ENCODE results near the gene RASSF6.

Gene RASSF6

DNA sequence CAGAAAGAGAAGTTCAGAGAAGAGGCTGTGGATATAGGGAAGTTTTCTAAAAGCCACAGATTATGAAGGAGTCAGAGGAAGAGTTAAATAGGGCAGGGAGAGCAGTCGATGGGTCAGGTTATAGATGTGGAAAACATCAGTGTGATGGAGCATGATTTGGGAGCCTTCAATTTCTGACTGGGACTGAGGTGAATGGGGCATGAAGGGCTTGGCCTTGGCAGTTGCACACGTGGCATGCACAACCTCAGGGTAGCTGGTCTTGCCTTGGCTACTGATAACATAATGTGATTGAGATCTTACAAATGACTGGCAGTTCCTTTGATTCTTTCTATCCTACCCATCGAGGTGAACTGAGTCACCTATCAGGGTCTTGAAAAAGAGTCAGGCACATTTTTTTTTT, 79.0 kb downstream of the RASSF6 start:
- TF ChIP-seq, protein P1, sequence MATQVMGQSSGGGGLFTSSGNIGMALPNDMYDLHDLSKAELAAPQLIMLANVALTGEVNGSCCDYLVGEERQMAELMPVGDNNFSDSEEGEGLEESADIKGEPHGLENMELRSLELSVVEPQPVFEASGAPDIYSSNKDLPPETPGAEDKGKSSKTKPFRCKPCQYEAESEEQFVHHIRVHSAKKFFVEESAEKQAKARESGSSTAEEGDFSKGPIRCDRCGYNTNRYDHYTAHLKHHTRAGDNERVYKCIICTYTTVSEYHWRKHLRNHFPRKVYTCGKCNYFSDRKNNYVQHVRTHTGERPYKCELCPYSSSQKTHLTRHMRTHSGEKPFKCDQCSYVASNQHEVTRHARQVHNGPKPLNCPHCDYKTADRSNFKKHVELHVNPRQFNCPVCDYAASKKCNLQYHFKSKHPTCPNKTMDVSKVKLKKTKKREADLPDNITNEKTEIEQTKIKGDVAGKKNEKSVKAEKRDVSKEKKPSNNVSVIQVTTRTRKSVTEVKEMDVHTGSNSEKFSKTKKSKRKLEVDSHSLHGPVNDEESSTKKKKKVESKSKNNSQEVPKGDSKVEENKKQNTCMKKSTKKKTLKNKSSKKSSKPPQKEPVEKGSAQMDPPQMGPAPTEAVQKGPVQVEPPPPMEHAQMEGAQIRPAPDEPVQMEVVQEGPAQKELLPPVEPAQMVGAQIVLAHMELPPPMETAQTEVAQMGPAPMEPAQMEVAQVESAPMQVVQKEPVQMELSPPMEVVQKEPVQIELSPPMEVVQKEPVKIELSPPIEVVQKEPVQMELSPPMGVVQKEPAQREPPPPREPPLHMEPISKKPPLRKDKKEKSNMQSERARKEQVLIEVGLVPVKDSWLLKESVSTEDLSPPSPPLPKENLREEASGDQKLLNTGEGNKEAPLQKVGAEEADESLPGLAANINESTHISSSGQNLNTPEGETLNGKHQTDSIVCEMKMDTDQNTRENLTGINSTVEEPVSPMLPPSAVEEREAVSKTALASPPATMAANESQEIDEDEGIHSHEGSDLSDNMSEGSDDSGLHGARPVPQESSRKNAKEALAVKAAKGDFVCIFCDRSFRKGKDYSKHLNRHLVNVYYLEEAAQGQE (IDR thresholded peaks at IDR 0.05; ENCODE audit: insufficient read depth in 1 of 2, low read depth in 2 of 2, low read length in 2 of 2) = no peak
- TF ChIP-seq TAF1 (IDR thresholded peaks at IDR 0.05; ENCODE audit: borderline replicate concordance, insufficient read depth, low read length) (no peak), POLR2AphosphoS5 (IDR thresholded peaks at IDR 0.05; ENCODE audit: low read depth, low read length) (no peak), SIN3A (IDR thresholded peaks at IDR 0.05; ENCODE audit: borderline replicate concordance, insufficient read depth, low read length) (no peak), FOXP2 (optimal IDR thresholded peaks at IDR 0.05; ENCODE audit: borderline replicate concordance, extremely low read depth, extremely low read length, insufficient read depth) (no peak)

DNA sequence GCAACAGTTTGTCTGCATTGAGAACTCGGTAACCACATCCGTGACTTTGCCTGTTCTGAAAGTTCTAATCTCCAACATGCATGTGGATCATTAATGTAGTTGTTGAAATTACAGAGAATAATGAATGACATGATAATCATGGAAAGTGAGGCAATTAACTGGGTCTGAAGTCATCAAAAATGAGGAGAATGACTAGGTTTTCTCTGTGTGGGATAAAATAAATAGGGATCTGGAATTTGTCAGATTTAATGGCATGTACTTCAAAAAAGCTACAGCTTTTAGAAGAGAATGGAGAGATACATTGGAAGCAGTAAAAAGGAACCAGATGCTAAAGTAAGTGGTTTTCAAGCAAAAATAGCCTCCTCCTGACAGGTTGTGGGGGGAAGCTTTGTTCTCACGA, 79.4 kb downstream of the RASSF6 start:
- TF ChIP-seq FOXP2 (optimal IDR thresholded peaks at IDR 0.05; ENCODE audit: borderline replicate concordance, extremely low read depth, extremely low read length, insufficient read depth) (no peak), TAF1 (IDR thresholded peaks at IDR 0.05; ENCODE audit: borderline replicate concordance, insufficient read depth, low read length) (no peak), SIN3A (IDR thresholded peaks at IDR 0.05; ENCODE audit: borderline replicate concordance, insufficient read depth, low read length) (no peak), POLR2AphosphoS5 (IDR thresholded peaks at IDR 0.05; ENCODE audit: low read depth, low read length) (no peak)
- TF ChIP-seq, protein P1 (IDR thresholded peaks at IDR 0.05; ENCODE audit: insufficient read depth in 1 of 2, low read depth in 2 of 2, low read length in 2 of 2) = no peak

DNA sequence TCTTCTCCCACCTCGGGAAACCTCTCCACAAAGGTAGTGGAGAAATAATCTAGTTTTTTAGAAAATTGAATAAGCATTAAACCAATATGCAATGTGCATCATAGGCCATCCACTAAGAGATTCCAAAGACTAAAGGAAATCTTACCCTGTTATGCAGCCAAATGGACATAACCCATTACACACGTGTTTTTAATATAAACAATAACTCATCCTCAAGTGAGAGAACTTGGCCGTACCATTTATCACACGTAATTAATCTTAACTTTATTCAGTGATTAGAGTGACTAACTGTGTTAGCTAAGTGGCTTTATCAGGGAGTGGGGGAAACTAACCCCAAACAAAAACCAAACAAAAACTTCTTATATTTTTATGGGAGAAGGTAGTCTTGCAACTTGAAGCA, 80.8 kb downstream of the RASSF6 start:
- TF ChIP-seq SIN3A (IDR thresholded peaks at IDR 0.05; ENCODE audit: borderline replicate concordance, insufficient read depth, low read length) (no peak), FOXP2 (optimal IDR thresholded peaks at IDR 0.05; ENCODE audit: borderline replicate concordance, extremely low read depth, extremely low read length, insufficient read depth) (no peak), TAF1 (IDR thresholded peaks at IDR 0.05; ENCODE audit: borderline replicate concordance, insufficient read depth, low read length) (no peak), POLR2AphosphoS5 (IDR thresholded peaks at IDR 0.05; ENCODE audit: low read depth, low read length) (no peak)
- TF ChIP-seq, protein P1 (IDR thresholded peaks at IDR 0.05; ENCODE audit: insufficient read depth in 1 of 2, low read depth in 2 of 2, low read length in 2 of 2) = no peak

DNA sequence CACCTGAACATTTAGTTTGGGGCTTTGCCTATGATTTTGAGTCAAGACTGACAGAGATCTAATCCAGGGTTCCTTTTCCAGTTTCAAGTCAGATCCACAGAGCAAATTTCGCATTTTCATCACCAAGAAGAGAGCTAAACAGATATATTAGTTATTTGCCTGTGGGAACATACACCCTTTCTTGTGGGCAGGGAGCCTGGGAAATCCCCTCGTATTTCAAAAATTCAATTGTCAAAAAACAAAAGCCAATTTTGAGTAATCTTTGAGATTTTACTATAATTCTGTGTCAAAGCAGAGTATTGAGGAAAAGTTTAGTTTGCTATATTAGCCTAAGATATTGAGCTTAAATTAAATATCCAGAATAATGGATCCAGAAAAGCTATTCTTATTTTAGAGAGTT, 82.1 kb downstream of the RASSF6 start:
- no peak for TF ChIP-seq FOXP2 (optimal IDR thresholded peaks at IDR 0.05; ENCODE audit: borderline replicate concordance, extremely low read depth, extremely low read length, insufficient read depth)

DNA sequence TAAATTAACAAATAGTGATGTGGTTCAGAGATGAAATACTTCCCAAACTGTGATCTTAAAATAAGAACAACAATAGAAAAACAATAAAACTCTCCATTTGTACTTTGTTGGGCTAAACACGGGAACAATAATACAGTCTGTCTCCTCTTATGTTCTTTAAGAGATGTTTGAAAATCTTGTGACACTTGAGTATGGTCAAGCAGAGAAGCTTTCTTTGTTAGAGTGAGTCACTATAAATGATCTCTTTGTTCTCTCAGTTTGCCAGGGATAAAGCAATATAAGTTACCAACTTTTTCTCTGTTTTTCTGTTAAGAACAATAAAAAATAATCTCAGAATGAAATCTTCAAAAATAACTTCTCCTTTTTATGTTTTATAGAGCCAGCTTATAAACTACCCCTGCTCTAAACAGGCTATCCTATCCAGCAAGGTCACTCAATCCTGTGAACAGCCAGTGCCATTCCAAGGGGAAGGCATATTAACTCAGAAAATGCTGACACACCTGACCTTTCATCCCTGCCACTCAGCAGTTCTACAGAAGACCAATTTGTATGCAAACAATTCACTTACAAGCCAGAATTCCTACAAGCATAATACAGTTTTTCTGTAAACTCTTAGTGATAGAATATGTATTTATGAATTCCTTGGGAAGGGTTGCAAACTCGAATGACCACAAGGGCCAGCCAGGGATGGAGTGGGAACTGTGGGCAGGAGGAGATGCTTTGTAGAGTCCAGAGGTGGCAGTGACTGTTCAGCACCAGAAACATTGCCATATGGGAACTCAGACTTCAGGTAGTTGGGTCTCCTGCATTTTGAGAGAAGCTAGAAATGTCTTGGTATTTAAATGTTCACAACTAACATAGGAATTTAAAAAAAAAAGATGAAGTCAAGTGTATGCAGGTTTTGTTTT, 86.5 kb downstream of the RASSF6 start:
- no peak for TF ChIP-seq SIN3A (IDR thresholded peaks at IDR 0.05; ENCODE audit: borderline replicate concordance, insufficient read depth, low read length)

DNA sequence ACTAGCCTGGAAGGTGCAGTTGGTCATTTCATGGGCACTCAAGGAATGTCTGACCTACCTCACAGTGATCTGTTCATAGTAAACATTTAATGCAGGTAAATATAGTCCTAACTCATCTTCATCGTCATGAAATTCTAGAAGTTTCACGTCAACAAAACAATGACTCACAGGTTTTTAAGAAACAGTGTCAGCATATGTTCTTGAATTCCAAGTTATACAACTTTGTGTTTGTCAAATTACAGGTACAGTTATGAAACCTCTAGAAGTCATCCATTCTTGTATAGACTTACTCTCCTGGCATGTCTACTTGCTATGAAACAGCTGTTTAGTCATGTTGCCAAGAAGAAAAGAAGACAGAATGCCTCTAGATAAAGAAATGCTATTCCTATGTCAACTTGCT, 92.1 kb downstream of the RASSF6 start:
- no peak for TF ChIP-seq SIN3A (IDR thresholded peaks at IDR 0.05; ENCODE audit: borderline replicate concordance, insufficient read depth, low read length)
- TF ChIP-seq FOXP2 (optimal IDR thresholded peaks at IDR 0.05; ENCODE audit: borderline replicate concordance, extremely low read depth, extremely low read length, insufficient read depth) = no peak
- TF ChIP-seq, protein P1 (IDR thresholded peaks at IDR 0.05; ENCODE audit: insufficient read depth in 1 of 2, low read depth in 2 of 2, low read length in 2 of 2) = no peak
- TF ChIP-seq POLR2AphosphoS5 (IDR thresholded peaks at IDR 0.05; ENCODE audit: low read depth, low read length) = no peak
- no peak for TF ChIP-seq TAF1 (IDR thresholded peaks at IDR 0.05; ENCODE audit: borderline replicate concordance, insufficient read depth, low read length)
